OCI-LY7 (cell line): ENCODE results near the gene BHLHE40.

ENCODE experiments used
- CTCF ChIP-seq: fragments of 200-600 bp; sonication (generic); conservative IDR thresholded peaks from 2 replicates; pipeline ENCODE4 v1.5.1; 2014; ENCODE audit warnings: mild to moderate bottlenecking, antibody characterized with exemption, low read length, moderate library complexity, mixed read lengths
- EZH2phosphoT487 ChIP-seq: fragments of 200-600 bp; sonication (generic); IDR thresholded peaks from 2 replicates; pipeline ENCODE4 v1.6.1; 2018; ENCODE audit warnings: low read depth, borderline replicate concordance, mild to moderate bottlenecking, mixed run types, antibody characterized with exemption, low read length, moderate library complexity, mixed read lengths

- TF ChIP-seq CTCF: no peak
- TF ChIP-seq EZH2phosphoT487: no peak
Measured at GRCh38 chr3:5007873-5008272, 28.6 kb downstream of the BHLHE40 start.
